Right cardiac atrium (tissue), 5 donors: Measurements from ENCODE around the gene RPTOR. TPM values are rescaled to one million over a fixed set of nuclear protein-coding genes. Genes with fewer than 3 reads are reported as not detected.

Experiments used
- ATAC-seq, 2 donors: fragments of 200-7000 bp; cut with Tn5 transposase; one replicate each; pipeline versions ENCODE4 v1.8.0 to v1.9.1; 2020; ENCODE audit warnings: moderate library complexity in 2 of 2, mild to moderate bottlenecking in 1 of 2
- DNase-seq, 3 donors: peaks; one replicate each; pipeline ENCODE4 v3.0.0-alpha.2; 2020
- H3K27ac ChIP-seq: one replicate; pipeline ENCODE4 v1.5.1; 2013; ENCODE audit warnings: mild to moderate bottlenecking, low read length, control low read depth, moderate library complexity
- H3K27me3 ChIP-seq: one replicate; pipeline ENCODE4 v1.6.1; 2013; ENCODE audit not compliant: control insufficient read depth, insufficient read depth
- H3K4me1 ChIP-seq: one replicate; pipeline ENCODE4 v1.6.1; 2013; ENCODE audit warnings: low read length; ENCODE audit not compliant: control insufficient read depth, insufficient read depth
- H3K4me3 ChIP-seq: one replicate; pipeline ENCODE4 v1.5.1; 2013; ENCODE audit warnings: low read length, control low read depth
- H3K9me3 ChIP-seq: one replicate; pipeline ENCODE4 v1.6.1; 2013; ENCODE audit warnings: low read length; ENCODE audit not compliant: control insufficient read depth
- WGBS: extraction: QIAGEN DNeasy Blood & Tissue Kit; methylation state at CpG from one replicate; pipeline ENCODE4 v1.1.7; 2013; 5-methylcytosine and 5-hydroxymethylcytosine counted together
- intact Hi-C, 4 donors: fragments of 100-400 bp; cut with DNase I; formaldehyde crosslinking; loops; one replicate each; pipeline versions ENCODE4 v1.11.0 to v1.14.0; 2022 to 2023
- polyA plus RNA-seq: library from polyadenylated mRNA; stranded (reverse); fragments of 200-250 nt; gene quantifications from one replicate; pipeline ENCODE4 v1.2.3, GENCODE V29; 2013
- total RNA-seq, 4 donors: library from RNA; stranded (reverse); fragmentation: NEBNext Ultra II Directional; extraction: Animal tissue kit (Norgen Biotek cat#: 25700); gene quantifications; one replicate each; pipeline ENCODE4 v1.2.1, GENCODE V29; 2021
- donor health status: healthy with polysubstance abuse.
- donor health status: DM: no; HTN: yes; CAD: no.
- donor health status: DM: no; HTN: no; CAD: no.
- donor health status: DM: no; HTN: yes; CAD: no; lungs with severe emphysema.
- donor health status: DM: yes; HTN: yes; CAD: no.

Gene RPTOR
- total and polyA plus RNA-seq, 5 donors: 15.2 to 27.0 (median 25.3) TPM

DNA sequence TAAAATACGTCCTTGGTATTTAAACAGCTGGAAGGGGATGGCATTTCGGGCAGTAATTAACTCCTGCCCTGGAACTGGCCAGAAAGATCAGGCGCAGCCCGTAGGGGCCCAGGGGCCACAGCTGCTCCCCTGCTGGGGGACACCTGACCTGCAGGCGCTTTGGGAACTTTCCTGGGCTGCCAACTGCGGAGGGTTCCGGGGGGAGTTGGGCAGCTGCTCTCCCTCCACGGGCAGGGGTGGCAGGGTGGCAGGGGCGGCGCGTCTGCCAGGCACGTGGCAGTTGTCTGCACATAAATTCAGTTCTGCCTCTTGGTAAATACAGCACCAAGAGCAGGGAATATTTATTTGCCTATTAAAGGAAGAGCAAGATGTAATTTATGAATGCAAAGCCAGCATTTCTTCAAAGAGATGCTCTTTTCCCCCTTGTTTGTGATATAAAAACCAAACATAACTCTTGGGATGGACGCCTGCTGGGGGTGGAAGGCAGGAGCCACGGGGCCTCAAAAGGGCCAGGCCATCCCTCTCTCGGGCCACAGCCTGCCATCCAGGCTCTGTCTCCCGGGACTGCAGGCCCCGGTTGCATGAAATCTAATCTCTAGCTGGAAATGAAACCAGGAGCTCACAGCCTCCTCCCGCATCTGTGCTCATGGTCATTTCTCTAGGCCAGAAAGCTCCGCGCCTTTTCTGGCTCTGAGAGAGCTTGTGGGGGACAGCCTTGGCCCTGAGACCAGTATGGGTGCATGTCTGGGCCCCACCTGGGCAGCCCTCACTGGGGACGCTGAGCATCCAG, 417.1 kb downstream of the RPTOR start:
- WGBS: 77% methylated on average over 21 of the region's 21 CpGs
- ATAC-seq (no peak), DNase-seq (peak in 1 of 3 donors; percentile 72)
- peak overlapping the region; percentile 19 for H3K27ac ChIP-seq
- peaks cover 11% of the 10 kb centered on the region for H3K4me1 ChIP-seq
- no peak overlapping the region for H3K4me3 ChIP-seq
- intact Hi-C loops: loop anchor here in 3 of 4 donors (5.0 to 10.0 kb wide), 2 partner anchors 87 to 89 kb away; no protein-coding TSS in a partner anchor
- no peaks in the 10 kb centered on the region for H3K9me3 ChIP-seq
- H3K27me3 ChIP-seq: no peaks in the 10 kb centered on the region

DNA sequence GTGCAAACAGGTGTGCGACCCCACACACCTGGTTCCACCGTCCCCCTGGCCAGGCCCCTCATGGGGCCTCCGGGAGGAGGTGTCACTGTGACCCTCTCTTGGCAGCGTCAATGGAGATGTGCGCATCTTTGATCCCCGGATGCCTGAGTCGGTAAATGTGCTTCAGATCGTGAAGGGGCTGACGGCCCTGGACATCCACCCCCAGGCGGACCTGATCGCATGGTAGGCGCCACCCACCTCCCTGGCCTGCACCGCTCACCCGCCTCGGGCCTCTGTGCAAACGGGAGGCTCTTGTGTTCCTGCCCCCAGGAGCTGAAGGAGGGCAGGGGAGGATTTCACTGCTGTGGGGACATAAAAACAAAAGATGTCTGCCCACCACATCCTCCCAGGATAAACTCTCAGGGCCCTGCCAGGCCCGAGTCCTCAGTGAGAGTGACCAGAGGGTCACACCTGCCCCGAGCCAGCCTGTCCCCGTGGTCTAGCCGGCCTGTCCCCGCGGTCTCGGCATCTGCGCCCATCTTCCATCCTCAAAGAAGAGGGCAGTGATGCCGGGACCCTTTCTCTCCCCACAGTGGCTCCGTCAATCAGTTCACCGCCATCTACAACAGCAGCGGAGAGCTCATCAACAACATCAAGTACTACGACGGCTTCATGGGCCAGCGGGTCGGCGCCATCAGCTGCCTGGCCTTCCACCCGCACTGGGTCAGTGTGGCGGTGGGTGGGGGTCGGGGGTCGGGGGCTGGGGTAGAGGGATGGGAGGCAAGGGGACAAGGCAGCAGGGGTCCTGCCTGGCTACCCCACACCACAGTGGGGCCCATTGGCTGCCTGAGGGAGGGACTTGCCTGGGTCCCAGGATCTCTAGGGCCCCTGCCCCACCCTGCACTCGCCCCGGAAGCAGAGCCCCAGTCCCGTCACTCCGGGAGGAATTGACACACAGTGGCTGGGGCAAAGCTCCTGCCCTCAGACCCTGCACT, 418.0 kb downstream of the RPTOR start:
- DNase-seq (peak in 1 of 3 donors; percentile 58), ATAC-seq (no peak)
- Histone ChIP-seq H3K4me3 (no peak overlapping the region), H3K9me3 (no peaks in the 10 kb centered on the region), H3K4me1 (peaks cover 11% of the 10 kb centered on the region), H3K27ac (no peak overlapping the region), H3K27me3 (no peaks in the 10 kb centered on the region)
- intact Hi-C loops: loop anchor here in 3 of 4 donors (5.0 to 10.0 kb wide), 2 partner anchors 88 to 90 kb away; no protein-coding TSS in a partner anchor
- WGBS: 93% methylated on average over 41 of the region's 41 CpGs

DNA sequence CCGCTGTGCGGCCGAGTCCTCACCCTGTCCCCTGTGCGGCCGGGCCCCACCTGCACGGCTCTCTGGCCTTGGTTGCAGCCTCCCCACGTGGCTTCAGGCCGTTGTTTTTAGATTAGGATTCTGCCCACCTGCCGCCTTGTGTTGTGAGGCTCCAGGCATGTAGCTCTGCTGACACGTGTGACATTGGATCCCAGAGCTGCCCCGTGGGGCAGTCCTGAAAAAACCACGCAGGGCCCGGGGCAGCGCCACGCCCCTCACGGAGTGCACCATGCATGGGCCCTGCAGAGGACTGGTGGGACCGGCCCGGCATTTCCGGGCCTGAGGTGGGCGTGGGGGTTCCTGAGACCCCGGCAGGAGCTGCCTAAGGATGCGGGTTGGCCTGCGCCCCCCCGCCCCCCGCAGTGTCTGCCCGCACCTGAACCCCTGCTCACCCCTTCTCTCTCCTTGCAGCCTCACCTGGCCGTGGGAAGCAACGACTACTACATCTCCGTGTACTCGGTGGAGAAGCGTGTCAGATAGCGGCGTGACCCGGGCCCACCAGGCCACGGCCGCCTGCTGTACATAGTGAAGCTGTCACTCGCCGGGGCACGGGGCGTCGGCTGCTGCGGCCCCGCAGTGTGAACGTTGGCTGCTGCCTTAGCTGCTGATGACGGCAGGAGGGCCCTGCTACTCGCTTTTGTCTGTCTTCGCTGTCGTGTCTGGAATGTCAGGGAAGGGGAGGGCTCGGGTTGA, 419.3 kb downstream of the RPTOR start:
- WGBS: 84% methylated on average over 49 of the region's 49 CpGs
- DNase-seq (peak in 1 of 3 donors; percentile 58), ATAC-seq (no peak)
- Histone ChIP-seq H3K27ac (no peak overlapping the region), H3K4me1 (peaks cover 10% of the 10 kb centered on the region), H3K27me3 (no peaks in the 10 kb centered on the region), H3K9me3 (no peaks in the 10 kb centered on the region), H3K4me3 (no peak overlapping the region)
- intact Hi-C loops: loop anchor here in 3 of 4 donors (5.0 to 10.0 kb wide), 2 partner anchors 89 to 92 kb away; no protein-coding TSS in a partner anchor

DNA sequence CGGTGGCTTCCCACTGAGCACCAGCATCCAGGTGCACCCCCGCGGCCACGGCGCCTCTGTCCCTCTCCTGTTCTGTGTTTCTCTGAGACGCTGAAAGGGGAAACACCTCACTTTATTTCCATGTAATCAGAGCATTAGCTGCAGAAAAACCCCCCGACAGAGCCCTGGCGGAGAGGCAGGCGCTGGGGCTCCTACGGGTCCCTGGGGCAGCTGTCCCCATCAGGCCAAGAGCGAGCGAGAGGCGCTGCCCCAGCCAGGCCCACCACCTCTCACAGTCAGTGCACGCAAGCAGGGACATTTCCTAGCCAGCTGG, 419.9 kb downstream of the RPTOR start:
- peaks cover 7% of the 10 kb centered on the region for H3K4me1 ChIP-seq
- no peak overlapping the region for H3K4me3 ChIP-seq
- no peak for DNase-seq
- no peak for ATAC-seq
- no peaks in the 10 kb centered on the region for H3K9me3 ChIP-seq
- intact Hi-C loops: loop anchor here in 3 of 4 donors (5.0 to 10.0 kb wide), 2 partner anchors 90 to 92 kb away; no protein-coding TSS in a partner anchor
- no peaks in the 10 kb centered on the region for H3K27me3 ChIP-seq
- H3K27ac ChIP-seq: no peak overlapping the region
- 86% methylated on average over 14 of the region's 14 CpGs for WGBS

DNA sequence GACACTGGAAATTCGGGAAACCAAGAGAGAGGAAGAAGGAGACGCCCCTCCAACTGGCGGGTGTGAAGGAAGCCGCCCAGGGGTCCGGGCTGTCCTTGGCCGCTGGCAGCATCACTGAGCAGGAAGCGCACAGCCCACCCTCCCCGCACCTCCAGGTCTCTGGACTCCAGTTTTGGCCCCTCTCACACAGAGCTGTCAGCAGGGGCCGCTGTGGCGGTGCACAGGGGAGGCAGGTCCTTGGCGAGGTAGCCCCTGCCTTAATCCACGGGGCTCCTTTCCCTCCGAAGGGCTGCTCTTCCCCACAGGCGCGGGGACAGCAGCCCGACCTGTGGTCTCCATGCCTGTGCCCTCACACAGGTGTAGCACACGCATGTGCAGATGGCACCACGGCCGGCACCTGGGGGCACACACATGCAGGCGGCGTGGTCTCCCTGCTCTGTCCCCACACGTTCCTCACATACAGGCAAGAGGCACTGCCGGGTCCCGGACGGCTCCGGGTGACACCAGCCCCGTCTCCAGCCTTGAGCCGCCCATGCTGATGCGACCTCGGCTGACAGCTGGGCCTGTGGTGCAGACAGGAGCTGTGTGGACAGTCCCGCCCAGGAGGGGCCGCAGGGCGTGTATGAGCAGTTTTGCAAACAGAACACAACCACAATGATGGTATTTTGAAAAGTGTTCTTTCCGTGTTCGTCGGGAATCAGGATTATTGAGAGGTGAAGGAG, 420.4 kb downstream of the RPTOR start:
- no peak for ATAC-seq
- Histone ChIP-seq H3K27ac (no peak overlapping the region), H3K9me3 (no peaks in the 10 kb centered on the region), H3K4me1 (peaks cover 7% of the 10 kb centered on the region), H3K4me3 (no peak overlapping the region), H3K27me3 (no peaks in the 10 kb centered on the region)
- peak in 1 of 3 donors; percentile 52 for DNase-seq
- 90% methylated on average over 36 of the region's 36 CpGs for WGBS
- intact Hi-C loops: loop anchor here in 3 of 4 donors (5.0 to 10.0 kb wide), 2 partner anchors 90 to 93 kb away; no protein-coding TSS in a partner anchor

DNA sequence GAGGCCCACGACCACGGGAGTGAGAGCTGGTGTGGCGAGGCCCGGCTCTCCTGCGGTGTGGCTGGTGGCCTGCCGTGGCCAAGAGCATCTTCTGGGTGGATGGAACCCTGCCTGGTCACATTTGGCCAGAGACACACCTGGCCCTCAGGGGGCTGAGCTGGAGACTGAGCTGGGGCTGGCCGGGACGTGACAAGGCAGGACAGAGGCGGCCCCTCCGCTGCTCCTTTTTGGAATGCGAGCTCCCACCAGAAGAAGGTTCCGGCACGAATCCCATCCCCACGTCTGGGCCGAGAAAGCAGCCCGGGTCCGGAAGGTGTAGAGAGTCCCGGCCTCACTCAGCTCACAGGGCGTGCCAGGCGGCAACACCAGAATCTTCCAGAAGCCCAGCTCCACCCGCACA, 421.0 kb downstream of the RPTOR start:
- WGBS: 96% methylated on average over 21 of the region's 21 CpGs
- Histone ChIP-seq H3K27ac (no peak overlapping the region), H3K27me3 (no peaks in the 10 kb centered on the region), H3K9me3 (no peaks in the 10 kb centered on the region), H3K4me3 (no peak overlapping the region), H3K4me1 (peaks cover 7% of the 10 kb centered on the region)
- DNase-seq (peak in 1 of 3 donors; percentile 43), ATAC-seq (no peak)
- intact Hi-C loops: loop anchor here in 2 of 4 donors (10.0 kb wide), 1 partner anchor 91 kb away; no protein-coding TSS in a partner anchor

DNA sequence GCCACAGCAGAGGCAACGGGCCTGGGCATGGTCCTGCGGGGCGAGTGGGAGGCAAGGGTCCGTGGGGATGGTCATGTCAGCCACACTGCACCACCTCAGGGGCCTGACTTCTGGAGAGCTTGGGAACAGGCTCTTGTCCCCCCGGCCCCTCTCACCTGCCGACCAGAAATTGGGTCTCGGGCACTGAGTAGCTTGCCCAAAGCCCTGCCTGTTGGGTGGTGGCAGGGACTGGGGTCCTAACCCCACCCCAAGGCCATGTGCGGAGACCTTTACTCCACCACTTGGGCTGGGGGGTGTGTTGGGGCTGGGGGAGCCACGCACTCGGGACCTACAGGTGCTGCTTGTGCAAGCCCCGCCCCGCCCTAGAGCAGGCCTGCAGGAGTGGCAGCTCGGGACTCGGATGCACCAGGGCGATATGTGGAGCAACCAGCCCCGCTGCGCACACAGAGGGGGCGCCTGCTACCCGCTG, 422.8 kb downstream of the RPTOR start:
- H3K9me3 ChIP-seq: no peaks in the 10 kb centered on the region
- H3K27me3 ChIP-seq: no peaks in the 10 kb centered on the region
- DNase-seq (peak in 1 of 3 donors; percentile 58), ATAC-seq (no peak)
- intact Hi-C loops: loop anchor here in 2 of 4 donors (10.0 kb wide), 1 partner anchor 93 kb away; no protein-coding TSS in a partner anchor
- 92% methylated on average over 19 of the region's 19 CpGs for WGBS
- no peak overlapping the region for H3K4me3 ChIP-seq
- no peak overlapping the region for H3K27ac ChIP-seq
- peaks cover 7% of the 10 kb centered on the region for H3K4me1 ChIP-seq

DNA sequence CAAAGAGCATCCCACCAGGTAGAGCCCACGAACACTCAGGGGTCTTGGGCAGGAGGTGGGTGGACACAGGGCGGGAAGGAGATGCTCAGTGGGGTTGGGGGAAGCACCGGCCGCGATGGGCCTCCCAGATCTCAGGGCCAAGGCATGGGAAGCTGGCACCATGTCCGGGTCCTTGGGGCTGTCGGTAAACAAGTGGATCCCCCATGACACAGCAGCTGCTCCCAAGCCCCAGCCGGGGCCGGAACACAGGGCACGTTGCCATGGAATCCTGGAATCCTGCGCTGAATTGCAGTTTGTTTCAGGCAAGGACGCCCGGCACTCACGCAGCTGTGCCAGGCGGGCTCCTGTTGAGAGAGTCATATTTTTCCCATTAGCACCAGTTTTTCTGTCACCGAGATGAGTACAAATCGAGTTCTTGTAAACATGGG, 424.0 kb downstream of the RPTOR start:
- peak in 1 of 3 donors; percentile 46 for DNase-seq
- Histone ChIP-seq H3K4me1 (peaks cover 7% of the 10 kb centered on the region), H3K27me3 (no peaks in the 10 kb centered on the region), H3K27ac (no peak overlapping the region), H3K4me3 (no peak overlapping the region), H3K9me3 (no peaks in the 10 kb centered on the region)
- intact Hi-C loops: loop anchor here in 2 of 4 donors (10.0 kb wide), 1 partner anchor 94 kb away; no protein-coding TSS in a partner anchor
- ATAC-seq: peak in 1 of 2 donors; percentile 3
- 19% methylated on average over 17 of the region's 17 CpGs for WGBS

DNA sequence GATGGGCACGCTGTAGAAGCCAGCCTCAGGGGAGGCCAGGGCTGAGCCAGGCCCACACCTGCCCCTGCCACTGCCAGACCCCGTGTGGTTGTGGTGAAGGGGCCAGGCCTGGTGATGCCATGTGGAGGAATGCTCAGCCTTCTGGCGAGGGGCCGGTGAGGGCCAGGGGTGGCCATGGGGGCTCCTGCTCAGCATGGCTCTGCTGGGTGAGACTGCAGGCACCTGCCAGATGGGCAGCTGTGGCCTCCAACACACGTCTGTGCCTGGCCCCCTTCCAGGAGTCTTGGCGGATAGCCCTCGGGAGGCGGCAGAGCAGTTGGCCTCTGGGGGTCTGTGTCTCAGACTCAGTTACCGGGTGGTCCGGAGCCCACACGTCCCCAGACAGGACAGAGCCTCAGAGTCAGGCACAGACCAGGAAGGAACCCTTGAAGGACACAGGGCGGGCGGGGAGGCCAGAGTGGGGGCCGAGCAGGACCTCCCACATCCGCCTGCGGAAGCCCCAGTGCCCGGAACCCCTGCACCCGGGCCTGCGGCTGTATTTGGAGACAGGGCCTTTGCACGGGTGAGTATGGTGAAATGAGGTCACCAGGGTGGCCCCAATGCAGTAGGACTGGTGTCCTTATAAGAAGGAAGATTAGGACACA, 424.5 kb downstream of the RPTOR start:
- peaks cover 7% of the 10 kb centered on the region for H3K4me1 ChIP-seq
- intact Hi-C loops: loop anchor here in 2 of 4 donors (10.0 kb wide), 1 partner anchor 94 kb away; no protein-coding TSS in a partner anchor
- H3K4me3 ChIP-seq: no peak overlapping the region
- no peaks in the 10 kb centered on the region for H3K27me3 ChIP-seq
- peak in 1 of 3 donors; percentile 57 for DNase-seq
- 29% methylated on average over 20 of the region's 20 CpGs for WGBS
- no peaks in the 10 kb centered on the region for H3K9me3 ChIP-seq
- ATAC-seq: peak; percentile 25 to 40
- H3K27ac ChIP-seq: no peak overlapping the region
